NCI-H524 treated with DMSO at 0.1 percent for 48 hours (cell line): ENCODE results near the gene PTCH2.

Experiments
- DNase-seq: peaks from one replicate; lab custom pipeline; 2025; lab: John Stamatoyannopoulos, UW

Gene PTCH2

GRCh38 chr1:44777969-44778635, 65.0 kb downstream of the PTCH2 start:
- DNase-seq = no peak

DNA sequence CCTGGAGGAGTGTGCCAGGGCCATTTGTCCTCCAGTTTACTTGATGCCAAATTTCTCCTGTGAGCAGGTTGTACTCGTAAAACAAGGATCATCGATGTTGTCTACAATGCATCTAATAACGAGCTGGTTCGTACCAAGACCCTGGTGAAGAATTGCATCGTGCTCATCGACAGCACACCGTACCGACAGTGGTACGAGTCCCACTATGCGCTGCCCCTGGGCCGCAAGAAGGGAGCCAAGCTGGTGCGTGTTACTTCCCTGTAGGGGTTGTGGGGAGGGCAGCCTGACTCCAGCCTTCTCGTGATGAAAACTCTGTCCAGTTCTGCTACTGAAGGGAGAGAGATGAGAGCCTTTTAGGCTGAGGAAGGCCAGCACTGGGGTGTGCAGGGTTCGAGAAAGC, 65.5 kb downstream of the PTCH2 start:
- no peak for DNase-seq

GRCh38 chr1:44776730-44777068, 66.4 kb downstream of the PTCH2 start:
- no peak for DNase-seq

DNA sequence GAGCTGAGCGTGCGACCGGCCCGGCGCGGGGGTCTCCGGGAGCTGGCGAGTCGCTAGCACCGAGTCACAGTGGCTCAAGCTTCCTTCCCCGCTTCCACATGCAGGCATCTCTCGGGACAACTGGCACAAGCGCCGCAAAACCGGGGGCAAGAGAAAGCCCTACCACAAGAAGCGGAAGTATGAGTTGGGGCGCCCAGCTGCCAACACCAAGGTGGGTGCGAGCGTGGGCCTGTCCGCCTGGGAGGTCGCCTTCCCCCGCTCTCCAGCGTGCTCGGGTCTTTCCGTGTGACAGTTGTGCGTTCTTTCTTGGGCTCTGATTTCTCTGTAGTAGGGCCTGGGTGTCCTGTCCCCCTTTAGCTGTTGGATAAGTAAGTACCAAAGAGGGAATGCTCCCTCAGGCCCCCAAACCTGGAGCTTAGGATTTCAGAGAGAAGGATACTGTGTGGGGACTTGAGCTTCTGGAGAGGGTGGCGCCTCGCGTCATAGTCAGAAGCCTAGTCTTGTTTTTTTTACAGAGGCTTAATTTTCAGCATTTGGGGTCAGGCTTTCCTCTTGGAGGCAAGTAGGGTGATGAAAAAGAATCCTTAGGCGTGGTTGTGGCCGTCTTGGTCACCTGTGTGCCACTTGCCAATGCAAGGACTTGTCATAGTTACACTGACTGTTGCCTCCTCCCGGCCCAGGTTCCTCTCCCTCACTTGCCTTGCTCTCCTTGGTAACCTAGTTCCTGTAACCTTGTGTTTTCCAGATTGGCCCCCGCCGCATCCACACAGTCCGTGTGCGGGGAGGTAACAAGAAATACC, 66.9 kb downstream of the PTCH2 start:
- no peak for DNase-seq

- DNase-seq = peak; percentile 69
Observed at GRCh38 chr1:44775078-44775929, 67.7 kb downstream of the PTCH2 start, which contains the start of gene RPS8. TSS of gene RPS8 (plus strand) at chr1:44775540. CDS start at chr1:44775597, 57 bp downstream.
